SK-N-SH (cell line): ENCODE measurements around the gene EVI5. TPM values are rescaled to one million over a fixed set of nuclear protein-coding genes. Genes with fewer than 3 reads are reported as not detected.
A peak's percentile ranks its signal among the peaks of the same experiment; 100 is the strongest.

Source experiments
- CTCF ChIA-PET: fragments of 300-600, 350-600 bp; formaldehyde crosslinking; extraction: SDS; loops from one replicate; lab custom pipeline; 2021; lab: Yijun Ruan, JAX
- POLR2A ChIA-PET: fragments of 350-600 bp; sonication (Branson Sonifier 250); formaldehyde crosslinking; extraction: SDS; loops from one replicate; lab custom pipeline; 2020; ENCODE audit warnings: antibody characterized with exemption, inconsistent platforms; lab: Yijun Ruan, JAX
- DNase-seq: peaks from one replicate; pipeline ENCODE4 v3.0.0; 2012
- H2AFZ ChIP-seq: fragments of 200-600 bp; sonication (generic); 2 replicates; pipeline ENCODE4 v1.8.1; 2016; ENCODE audit warnings: antibody characterized with exemption, mild to moderate bottlenecking, low read depth
- H3F3A ChIP-seq: fragments of 200-600 bp; sonication (generic); replicated peaks from 2 replicates; pipeline ENCODE3; 2016; ENCODE audit warnings: antibody characterized with exemption, mild to moderate bottlenecking; ENCODE audit not compliant: insufficient read depth
- H3K27ac ChIP-seq, 2 experiments: fragments of 200-500 bp in 1 of 2; fragments of 200-600 bp in 1 of 2; sonication (Bioruptor generic) in 1 of 2; sonication (generic), shearing (Covaris generic) in 1 of 2; 2 replicates each; pipeline versions ENCODE4 v1.5.1 to v1.6.1; 2014 to 2016; ENCODE audit warnings: low read depth in 2 of 2, inconsistent platforms in 1 of 2, low read length in 1 of 2, mild to moderate bottlenecking in 1 of 2, mixed read lengths in 1 of 2
- H3K27me3 ChIP-seq: fragments of 200-600 bp; sonication (generic), shearing (Covaris generic); 2 replicates; pipeline ENCODE4 v1.6.1; 2016; ENCODE audit warnings: mixed run types; ENCODE audit not compliant: insufficient read depth
- H3K36me3 ChIP-seq, 2 experiments: fragments of 200-500 bp in 1 of 2; fragments of 200-600 bp in 1 of 2; sonication (Bioruptor generic) in 1 of 2; sonication (generic) in 1 of 2; replicated peaks in 1 of 2; 2 replicates each; pipeline versions ENCODE3 to v1.5.1; 2014 to 2016; ENCODE audit warnings: low read length in 1 of 2, mild to moderate bottlenecking in 1 of 2; ENCODE audit not compliant: insufficient read depth in 2 of 2, control insufficient read depth in 1 of 2
- H3K4me1 ChIP-seq, 2 experiments: fragments of 200-500 bp in 1 of 2; fragments of 200-600 bp in 1 of 2; sonication (Bioruptor generic) in 1 of 2; sonication (generic), shearing (Covaris generic) in 1 of 2; 2 replicates each; pipeline versions ENCODE4 v1.5.1 to v1.6.1; 2014 to 2016; ENCODE audit warnings: low read depth in 1 of 2, low read length in 1 of 2, mixed run types in 1 of 2; ENCODE audit not compliant: insufficient read depth in 2 of 2, control insufficient read depth in 1 of 2
- H3K4me2 ChIP-seq: fragments of 200-600 bp; sonication (generic), shearing (Covaris generic); 2 replicates; pipeline ENCODE4 v1.6.1; 2017; ENCODE audit warnings: mixed run types
- H3K4me3 ChIP-seq, 2 experiments: fragments of 200-500 bp in 1 of 2; fragments of 200-600 bp in 1 of 2; sonication (Bioruptor generic) in 1 of 2; sonication (generic), shearing (Covaris generic) in 1 of 2; 2 replicates each; pipeline versions ENCODE4 v1.5.1 to v1.8.1; 2014 to 2016; ENCODE audit warnings: low read depth in 2 of 2, inconsistent platforms in 1 of 2, low read length in 1 of 2, mild to moderate bottlenecking in 1 of 2, mixed read lengths in 1 of 2, moderate library complexity in 1 of 2
- H3K79me2 ChIP-seq: fragments of 200-600 bp; sonication (generic); 2 replicates; pipeline ENCODE4 v1.8.1; 2017; ENCODE audit warnings: mild to moderate bottlenecking; ENCODE audit not compliant: insufficient read depth
- H3K9ac ChIP-seq: fragments of 200-600 bp; sonication (generic); 2 replicates; pipeline ENCODE4 v1.6.1; 2017; ENCODE audit warnings: mixed run types
- H3K9me2 ChIP-seq: fragments of 200-600 bp; sonication (generic); 2 replicates; pipeline ENCODE4 v1.6.1; 2017; ENCODE audit warnings: mixed run types
- H3K9me3 ChIP-seq: fragments of 200-600 bp; sonication (generic); 2 replicates; pipeline ENCODE4 v1.6.1; 2017; ENCODE audit warnings: mixed run types, mild to moderate bottlenecking, moderate library complexity
- H4K20me1 ChIP-seq: fragments of 200-600 bp; sonication (generic); 2 replicates; pipeline ENCODE4 v1.6.1; 2017; ENCODE audit warnings: mild to moderate bottlenecking, mixed run types; ENCODE audit not compliant: insufficient read depth
- ELF1 ChIP-seq: IDR thresholded peaks from 2 replicates; pipeline ENCODE4 v1.4.0; 2012
- FOSL2 ChIP-seq: IDR thresholded peaks from 2 replicates; pipeline ENCODE4 v1.4.0; 2012; ENCODE audit warnings: low read depth, mild to moderate bottlenecking, moderate library complexity, borderline replicate concordance
- GABPA ChIP-seq: IDR thresholded peaks from 2 replicates; pipeline ENCODE4 v1.4.0; 2012; ENCODE audit warnings: low read depth, mild to moderate bottlenecking
- JUND ChIP-seq: IDR thresholded peaks from 2 replicates; pipeline ENCODE4 v1.4.0; 2012
- MEF2A ChIP-seq: IDR thresholded peaks from 2 replicates; pipeline ENCODE4 v1.4.0; 2012; ENCODE audit warnings: low read depth, borderline replicate concordance
- NFIC ChIP-seq: IDR thresholded peaks from 2 replicates; pipeline ENCODE4 v1.4.0; 2012; ENCODE audit warnings: borderline replicate concordance
- RAD21 ChIP-seq: IDR thresholded peaks from 2 replicates; pipeline ENCODE4 v1.6.1; 2012; ENCODE audit warnings: mild to moderate bottlenecking, low read length
- RCOR1 ChIP-seq: fragments of 150-350 bp; IDR thresholded peaks from 2 replicates; pipeline ENCODE4 v1.6.1; 2017; ENCODE audit warnings: antibody characterized with exemption, low read length
- RXRA ChIP-seq: IDR thresholded peaks from 2 replicates; pipeline ENCODE4 v1.4.0; 2012; ENCODE audit warnings: low read depth, mild to moderate bottlenecking, borderline replicate concordance
- SIN3A ChIP-seq: IDR thresholded peaks from 2 replicates; pipeline ENCODE4 v1.6.1; 2012; ENCODE audit warnings: low read depth, mild to moderate bottlenecking, low read length, moderate library complexity, borderline replicate concordance
- SMC3 ChIP-seq: IDR thresholded peaks from 2 replicates; pipeline ENCODE4 v1.6.1; 2012; ENCODE audit warnings: low read depth, low read length, improper control_type of control experiment
- TAF1 ChIP-seq: IDR thresholded peaks from 2 replicates; pipeline ENCODE4 v1.6.1; 2012; ENCODE audit warnings: low read depth, mild to moderate bottlenecking, low read length, moderate library complexity, borderline replicate concordance
- TEAD4 ChIP-seq: IDR thresholded peaks from 2 replicates; pipeline ENCODE4 v1.4.0; 2012; ENCODE audit warnings: mild to moderate bottlenecking, borderline replicate concordance; ENCODE audit not compliant: insufficient read depth
- WGBS: methylation state at CpG from one replicate; pipeline ENCODE4 v1.1.6; 2017; ENCODE audit warnings: low lambda C conversion rate; 5-methylcytosine and 5-hydroxymethylcytosine counted together
- polyA plus RNA-seq, 3 experiments: library from polyadenylated mRNA; depleted of rRNA; stranded (reverse); fragments of >200 nt; gene quantifications; 2 replicates each; pipeline ENCODE4 v1.2.3, GENCODE V29; 2012
- TF ChIP-seq, protein P1 (sequence below): fragments of 200-600 bp; sonication (generic); IDR thresholded peaks from 2 replicates; pipeline ENCODE4 v1.6.1; 2017; ENCODE audit warnings: antibody characterized with exemption, mild to moderate bottlenecking, moderate library complexity
- TF ChIP-seq, protein P2 (sequence below): IDR thresholded peaks from 2 replicates; pipeline ENCODE4 v1.4.0; 2012; ENCODE audit warnings: low read depth
- TF ChIP-seq, protein P3 (sequence below): IDR thresholded peaks from 2 replicates; pipeline ENCODE4; 2012
- TF ChIP-seq, protein P4 (sequence below): IDR thresholded peaks from 2 replicates; pipeline ENCODE4 v1.4.0; 2012; ENCODE audit warnings: low read depth, borderline replicate concordance
- TF ChIP-seq, protein P5 (sequence below): IDR thresholded peaks from 2 replicates; pipeline ENCODE4 v1.6.1; 2012; ENCODE audit warnings: mild to moderate bottlenecking, low read depth, low read length, moderate library complexity

EVI5 gene
- polyA plus RNA-seq, 1 of the 3 experiments (the other 2 are of a cell fraction) = 5.7 TPM

DNA sequence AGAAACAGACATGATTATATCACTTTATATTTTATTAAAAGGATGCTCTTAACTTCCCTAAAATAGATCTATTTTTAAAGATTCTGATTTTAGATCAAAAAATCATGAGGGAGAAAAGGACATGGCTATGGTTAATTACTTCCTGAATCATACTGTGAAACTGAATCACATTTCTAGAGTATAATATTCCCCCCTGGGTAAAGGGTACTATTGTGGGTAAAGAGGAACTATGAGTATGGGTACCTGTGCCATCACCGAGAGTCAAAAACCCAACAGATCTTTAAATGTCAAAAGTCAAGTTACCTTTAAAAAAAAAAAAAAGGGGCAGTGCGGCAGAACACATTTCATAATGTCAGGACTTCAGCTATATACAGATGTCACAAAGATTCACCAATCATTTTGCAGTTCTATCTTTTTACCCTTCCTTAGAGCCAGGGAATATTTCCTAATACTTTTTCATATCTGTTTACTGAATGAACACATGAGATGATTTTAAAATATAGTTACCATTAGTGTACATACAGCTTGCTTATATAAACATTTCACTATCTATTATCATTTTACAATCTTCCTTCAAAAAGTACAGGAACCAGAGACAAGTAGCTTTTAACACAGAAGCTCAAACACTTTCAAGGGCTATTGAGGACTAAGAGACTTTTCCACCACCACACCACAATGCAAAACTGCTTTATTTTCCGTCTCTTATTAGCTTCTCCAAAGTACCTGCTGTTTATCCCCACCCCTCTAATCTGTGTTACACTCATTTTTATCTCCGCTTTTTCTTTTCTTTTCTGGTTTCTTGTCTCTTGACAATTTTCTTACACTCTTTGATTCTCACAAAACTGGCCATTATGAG is 45.0 kb downstream of the EVI5 start:
- Histone ChIP-seq H3K9me2 (no peaks in the 10 kb centered on the region), H2AFZ (no peak overlapping the region), H3K27ac (no peak overlapping the region), H4K20me1 (no peaks in the 10 kb centered on the region; the same call in 1 of the 2 replicates), H3K27me3 (no peaks in the 10 kb centered on the region), H3K79me2 (peaks cover 20% of the 10 kb centered on the region), H3K36me3 (peaks cover 4 to 8% of the 10 kb centered on the region in 2 experiments), H3F3A (no peaks in the 10 kb centered on the region), H3K9ac (no peak overlapping the region), H3K4me3 (no peak overlapping the region), H3K4me2 (no peak overlapping the region), H3K9me3 (no peaks in the 10 kb centered on the region), H3K4me1 (no peaks in the 10 kb centered on the region; a peak in 1 of 4 replicates)
- no peak for DNase-seq
- WGBS = 97% methylated on average over 4 of the region's 4 CpGs
- TF ChIP-seq NFIC = no peak
- TF ChIP-seq JUND = no peak
- no peak for TF ChIP-seq FOSL2
- no peak for TF ChIP-seq SMC3
- TF ChIP-seq RAD21 = no peak
- TF ChIP-seq GABPA = no peak
- ChIA-PET CTCF (no interaction called here), POLR2A (no interaction called here)

DNA sequence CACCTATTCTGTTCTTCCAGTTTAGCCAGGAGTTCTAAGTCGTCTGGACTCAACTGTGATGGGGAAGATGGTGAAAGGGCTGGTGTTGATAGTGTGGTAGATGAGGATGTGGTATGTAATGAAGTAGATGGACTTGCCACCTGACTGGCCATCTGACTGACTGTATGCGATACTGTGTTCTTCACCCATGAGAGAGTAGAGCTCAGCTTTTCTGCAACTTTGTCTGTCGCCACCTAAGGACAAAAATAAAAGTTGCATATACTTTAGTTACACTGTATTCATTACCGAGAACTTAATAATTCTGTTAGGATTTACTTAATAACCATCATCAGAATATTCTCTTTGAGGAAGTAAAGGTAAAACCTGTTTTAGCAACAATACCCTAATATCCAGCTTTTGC is 48.5 kb downstream of the EVI5 start:
- Histone ChIP-seq H2AFZ (no peak overlapping the region), H3K9me2 (no peaks in the 10 kb centered on the region), H3K27me3 (no peaks in the 10 kb centered on the region), H3K4me3 (no peak overlapping the region), H3F3A (no peaks in the 10 kb centered on the region), H3K9ac (no peak overlapping the region), H3K79me2 (peaks cover 18% of the 10 kb centered on the region), H3K36me3 (peaks cover 9 to 19% of the 10 kb centered on the region in 2 experiments), H3K27ac (no peak overlapping the region)
- no peak for TF ChIP-seq GABPA
- TF ChIP-seq, protein P1, sequence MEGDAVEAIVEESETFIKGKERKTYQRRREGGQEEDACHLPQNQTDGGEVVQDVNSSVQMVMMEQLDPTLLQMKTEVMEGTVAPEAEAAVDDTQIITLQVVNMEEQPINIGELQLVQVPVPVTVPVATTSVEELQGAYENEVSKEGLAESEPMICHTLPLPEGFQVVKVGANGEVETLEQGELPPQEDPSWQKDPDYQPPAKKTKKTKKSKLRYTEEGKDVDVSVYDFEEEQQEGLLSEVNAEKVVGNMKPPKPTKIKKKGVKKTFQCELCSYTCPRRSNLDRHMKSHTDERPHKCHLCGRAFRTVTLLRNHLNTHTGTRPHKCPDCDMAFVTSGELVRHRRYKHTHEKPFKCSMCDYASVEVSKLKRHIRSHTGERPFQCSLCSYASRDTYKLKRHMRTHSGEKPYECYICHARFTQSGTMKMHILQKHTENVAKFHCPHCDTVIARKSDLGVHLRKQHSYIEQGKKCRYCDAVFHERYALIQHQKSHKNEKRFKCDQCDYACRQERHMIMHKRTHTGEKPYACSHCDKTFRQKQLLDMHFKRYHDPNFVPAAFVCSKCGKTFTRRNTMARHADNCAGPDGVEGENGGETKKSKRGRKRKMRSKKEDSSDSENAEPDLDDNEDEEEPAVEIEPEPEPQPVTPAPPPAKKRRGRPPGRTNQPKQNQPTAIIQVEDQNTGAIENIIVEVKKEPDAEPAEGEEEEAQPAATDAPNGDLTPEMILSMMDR = peak; percentile 39
- TF ChIP-seq RXRA = no peak
- peak; percentile 24; the same call in 1 of the 2 replicates for TF ChIP-seq RAD21
- TF ChIP-seq TEAD4 = no peak
- no peak for TF ChIP-seq SIN3A
- TF ChIP-seq MEF2A = no peak
- TF ChIP-seq TAF1 = no peak
- TF ChIP-seq RCOR1 = no peak
- TF ChIP-seq, protein P2, sequence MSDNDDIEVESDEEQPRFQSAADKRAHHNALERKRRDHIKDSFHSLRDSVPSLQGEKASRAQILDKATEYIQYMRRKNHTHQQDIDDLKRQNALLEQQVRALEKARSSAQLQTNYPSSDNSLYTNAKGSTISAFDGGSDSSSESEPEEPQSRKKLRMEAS = no peak
- no peak for TF ChIP-seq JUND
- TF ChIP-seq ELF1 = no peak
- TF ChIP-seq NFIC = no peak
- TF ChIP-seq, protein P3, sequence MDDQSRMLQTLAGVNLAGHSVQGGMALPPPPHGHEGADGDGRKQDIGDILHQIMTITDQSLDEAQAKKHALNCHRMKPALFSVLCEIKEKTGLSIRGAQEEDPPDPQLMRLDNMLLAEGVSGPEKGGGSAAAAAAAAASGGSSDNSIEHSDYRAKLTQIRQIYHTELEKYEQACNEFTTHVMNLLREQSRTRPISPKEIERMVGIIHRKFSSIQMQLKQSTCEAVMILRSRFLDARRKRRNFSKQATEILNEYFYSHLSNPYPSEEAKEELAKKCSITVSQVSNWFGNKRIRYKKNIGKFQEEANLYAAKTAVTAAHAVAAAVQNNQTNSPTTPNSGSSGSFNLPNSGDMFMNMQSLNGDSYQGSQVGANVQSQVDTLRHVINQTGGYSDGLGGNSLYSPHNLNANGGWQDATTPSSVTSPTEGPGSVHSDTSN = no peak
- no peak for TF ChIP-seq FOSL2
- TF ChIP-seq, protein P4, sequence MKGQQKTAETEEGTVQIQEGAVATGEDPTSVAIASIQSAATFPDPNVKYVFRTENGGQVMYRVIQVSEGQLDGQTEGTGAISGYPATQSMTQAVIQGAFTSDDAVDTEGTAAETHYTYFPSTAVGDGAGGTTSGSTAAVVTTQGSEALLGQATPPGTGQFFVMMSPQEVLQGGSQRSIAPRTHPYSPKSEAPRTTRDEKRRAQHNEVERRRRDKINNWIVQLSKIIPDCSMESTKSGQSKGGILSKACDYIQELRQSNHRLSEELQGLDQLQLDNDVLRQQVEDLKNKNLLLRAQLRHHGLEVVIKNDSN = no peak
- TF ChIP-seq, protein P5, sequence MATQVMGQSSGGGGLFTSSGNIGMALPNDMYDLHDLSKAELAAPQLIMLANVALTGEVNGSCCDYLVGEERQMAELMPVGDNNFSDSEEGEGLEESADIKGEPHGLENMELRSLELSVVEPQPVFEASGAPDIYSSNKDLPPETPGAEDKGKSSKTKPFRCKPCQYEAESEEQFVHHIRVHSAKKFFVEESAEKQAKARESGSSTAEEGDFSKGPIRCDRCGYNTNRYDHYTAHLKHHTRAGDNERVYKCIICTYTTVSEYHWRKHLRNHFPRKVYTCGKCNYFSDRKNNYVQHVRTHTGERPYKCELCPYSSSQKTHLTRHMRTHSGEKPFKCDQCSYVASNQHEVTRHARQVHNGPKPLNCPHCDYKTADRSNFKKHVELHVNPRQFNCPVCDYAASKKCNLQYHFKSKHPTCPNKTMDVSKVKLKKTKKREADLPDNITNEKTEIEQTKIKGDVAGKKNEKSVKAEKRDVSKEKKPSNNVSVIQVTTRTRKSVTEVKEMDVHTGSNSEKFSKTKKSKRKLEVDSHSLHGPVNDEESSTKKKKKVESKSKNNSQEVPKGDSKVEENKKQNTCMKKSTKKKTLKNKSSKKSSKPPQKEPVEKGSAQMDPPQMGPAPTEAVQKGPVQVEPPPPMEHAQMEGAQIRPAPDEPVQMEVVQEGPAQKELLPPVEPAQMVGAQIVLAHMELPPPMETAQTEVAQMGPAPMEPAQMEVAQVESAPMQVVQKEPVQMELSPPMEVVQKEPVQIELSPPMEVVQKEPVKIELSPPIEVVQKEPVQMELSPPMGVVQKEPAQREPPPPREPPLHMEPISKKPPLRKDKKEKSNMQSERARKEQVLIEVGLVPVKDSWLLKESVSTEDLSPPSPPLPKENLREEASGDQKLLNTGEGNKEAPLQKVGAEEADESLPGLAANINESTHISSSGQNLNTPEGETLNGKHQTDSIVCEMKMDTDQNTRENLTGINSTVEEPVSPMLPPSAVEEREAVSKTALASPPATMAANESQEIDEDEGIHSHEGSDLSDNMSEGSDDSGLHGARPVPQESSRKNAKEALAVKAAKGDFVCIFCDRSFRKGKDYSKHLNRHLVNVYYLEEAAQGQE = no peak
- TF ChIP-seq, all 33 proteins: peak for 2
- no peak overlapping the region for H3K4me2 ChIP-seq
- ChIA-PET POLR2A (no interaction called here), CTCF (interaction anchor here (0.7 to 0.9 kb wide), 4 partner anchors 11 to 96 kb away, joined by 3 to 5 read pairs (median 3); partner anchors contain the start of gene RPL5)
- no peaks in the 10 kb centered on the region for H3K9me3 ChIP-seq
- H3K4me1 ChIP-seq = no peaks in the 10 kb centered on the region; a peak in 1 of 4 replicates
- WGBS = 90% methylated on average over 4 of the region's 4 CpGs
- no peaks in the 10 kb centered on the region; the same call in 1 of the 2 replicates for H4K20me1 ChIP-seq
- DNase-seq = no peak
